HCT116 (cell line): ENCODE results near the gene GNG7.

Experiments used
- CTCF ChIP-seq, 3 experiments: fragments of 200-600 bp in 1 of 3; sonication (generic) in 1 of 3; IDR thresholded peaks in 2 of 3; conservative IDR thresholded peaks in 1 of 3; 2 replicates each; pipeline ENCODE4 v1.5.1; 2012 to 2017; ENCODE audit warnings: low read depth in 2 of 3, low read length in 2 of 3, antibody characterized with exemption in 1 of 3, borderline replicate concordance in 1 of 3, control low read depth in 1 of 3, mild to moderate bottlenecking in 1 of 3, mixed read lengths in 1 of 3, mixed run types in 1 of 3, moderate library complexity in 1 of 3; ENCODE audit not compliant: insufficient read depth in 1 of 3
- EZH2 ChIP-seq: fragments of 200-600 bp; sonication (generic); IDR thresholded peaks from 2 replicates; pipeline ENCODE4 v1.6.1; 2017; ENCODE audit warnings: antibody characterized with exemption, mixed run types
- POLR2A ChIP-seq: IDR thresholded peaks from 2 replicates; pipeline ENCODE4 v1.7.0; 2011; ENCODE audit warnings: borderline replicate concordance; ENCODE audit not compliant: insufficient read depth, insufficient read length; ENCODE audit errors: extremely low read depth
- POLR2AphosphoS5 ChIP-seq: IDR thresholded peaks from 2 replicates; pipeline ENCODE4 v1.6.1; 2011; ENCODE audit warnings: mild to moderate bottlenecking, low read depth, low read length, moderate library complexity
- SIN3A ChIP-seq: IDR thresholded peaks from 2 replicates; pipeline ENCODE4 v1.6.1; 2012; ENCODE audit warnings: low read depth
- SP1 ChIP-seq: IDR thresholded peaks from 2 replicates; pipeline ENCODE4 v1.6.1; 2012; ENCODE audit warnings: low read depth
- TF ChIP-seq, protein P1 (sequence below): IDR thresholded peaks from 2 replicates; pipeline ENCODE4 v1.6.1; 2012; ENCODE audit warnings: low read depth
- TF ChIP-seq, protein P2 (sequence below): IDR thresholded peaks from 2 replicates; pipeline ENCODE4 v1.6.1; 2012

- TF ChIP-seq CTCF (IDR thresholded peaks at IDR 0.05 in 2 of 3, conservative IDR thresholded peaks at IDR 0.05 in 1 of 3; ENCODE audit: borderline replicate concordance in 1 of 3, insufficient read depth in 1 of 3, low read depth in 2 of 3, low read length in 2 of 3) = no peak
- no peak for TF ChIP-seq SP1
- TF ChIP-seq SIN3A = no peak
- TF ChIP-seq EZH2 = no peak
- TF ChIP-seq, protein P1, sequence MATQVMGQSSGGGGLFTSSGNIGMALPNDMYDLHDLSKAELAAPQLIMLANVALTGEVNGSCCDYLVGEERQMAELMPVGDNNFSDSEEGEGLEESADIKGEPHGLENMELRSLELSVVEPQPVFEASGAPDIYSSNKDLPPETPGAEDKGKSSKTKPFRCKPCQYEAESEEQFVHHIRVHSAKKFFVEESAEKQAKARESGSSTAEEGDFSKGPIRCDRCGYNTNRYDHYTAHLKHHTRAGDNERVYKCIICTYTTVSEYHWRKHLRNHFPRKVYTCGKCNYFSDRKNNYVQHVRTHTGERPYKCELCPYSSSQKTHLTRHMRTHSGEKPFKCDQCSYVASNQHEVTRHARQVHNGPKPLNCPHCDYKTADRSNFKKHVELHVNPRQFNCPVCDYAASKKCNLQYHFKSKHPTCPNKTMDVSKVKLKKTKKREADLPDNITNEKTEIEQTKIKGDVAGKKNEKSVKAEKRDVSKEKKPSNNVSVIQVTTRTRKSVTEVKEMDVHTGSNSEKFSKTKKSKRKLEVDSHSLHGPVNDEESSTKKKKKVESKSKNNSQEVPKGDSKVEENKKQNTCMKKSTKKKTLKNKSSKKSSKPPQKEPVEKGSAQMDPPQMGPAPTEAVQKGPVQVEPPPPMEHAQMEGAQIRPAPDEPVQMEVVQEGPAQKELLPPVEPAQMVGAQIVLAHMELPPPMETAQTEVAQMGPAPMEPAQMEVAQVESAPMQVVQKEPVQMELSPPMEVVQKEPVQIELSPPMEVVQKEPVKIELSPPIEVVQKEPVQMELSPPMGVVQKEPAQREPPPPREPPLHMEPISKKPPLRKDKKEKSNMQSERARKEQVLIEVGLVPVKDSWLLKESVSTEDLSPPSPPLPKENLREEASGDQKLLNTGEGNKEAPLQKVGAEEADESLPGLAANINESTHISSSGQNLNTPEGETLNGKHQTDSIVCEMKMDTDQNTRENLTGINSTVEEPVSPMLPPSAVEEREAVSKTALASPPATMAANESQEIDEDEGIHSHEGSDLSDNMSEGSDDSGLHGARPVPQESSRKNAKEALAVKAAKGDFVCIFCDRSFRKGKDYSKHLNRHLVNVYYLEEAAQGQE = no peak
- no peak for TF ChIP-seq POLR2A
- TF ChIP-seq, protein P2, sequence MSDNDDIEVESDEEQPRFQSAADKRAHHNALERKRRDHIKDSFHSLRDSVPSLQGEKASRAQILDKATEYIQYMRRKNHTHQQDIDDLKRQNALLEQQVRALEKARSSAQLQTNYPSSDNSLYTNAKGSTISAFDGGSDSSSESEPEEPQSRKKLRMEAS = no peak
- TF ChIP-seq POLR2AphosphoS5 = no peak
Measured at GRCh38 chr19:2634228-2634951, 68.1 kb downstream of the GNG7 start.
